OCI-LY1 (cell line): ENCODE measurements around the gene PTGFRN.

ENCODE experiments used
- H2AFZ ChIP-seq: fragments of 200-600 bp; sonication (generic), shearing (Covaris generic); 2 replicates; pipeline ENCODE4 v1.6.0; 2014; ENCODE audit warnings: antibody characterized with exemption, mild to moderate bottlenecking, low read length
- H3F3A ChIP-seq: fragments of 200-600 bp; sonication (generic), shearing (Covaris generic); 2 replicates; pipeline ENCODE4 v1.6.0; 2014; ENCODE audit warnings: mild to moderate bottlenecking, antibody characterized with exemption, low read length, moderate library complexity; ENCODE audit not compliant: insufficient read depth
- H3K27ac ChIP-seq: fragments of 200-600 bp; sonication (generic); 2 replicates; pipeline ENCODE4 v1.5.1; 2014; ENCODE audit warnings: low read length, mixed run types, mild to moderate bottlenecking, low read depth; ENCODE audit not compliant: poor library complexity, severe bottlenecking
- H3K27me3 ChIP-seq: fragments of 200-600 bp; sonication (generic); 2 replicates; pipeline ENCODE4 v1.6.0; 2014; ENCODE audit warnings: antibody characterized with exemption, mild to moderate bottlenecking, low read length, moderate library complexity; ENCODE audit not compliant: insufficient read depth
- H3K36me3 ChIP-seq: fragments of 200-600 bp; sonication (generic); 2 replicates; pipeline ENCODE4 v1.6.1; 2014; ENCODE audit warnings: mild to moderate bottlenecking, antibody characterized with exemption, low read length, moderate library complexity, mixed read lengths; ENCODE audit not compliant: insufficient read depth
- H3K4me1 ChIP-seq: fragments of 200-600 bp; sonication (generic); 2 replicates; pipeline ENCODE4 v1.5.1; 2014; ENCODE audit warnings: mild to moderate bottlenecking, low read length, moderate library complexity; ENCODE audit not compliant: insufficient read depth, severe bottlenecking
- H3K4me2 ChIP-seq: fragments of 200-600 bp; sonication (generic), shearing (Covaris generic); 2 replicates; pipeline ENCODE4 v1.6.1; 2014; ENCODE audit warnings: low read length
- H3K4me3 ChIP-seq: fragments of 200-600 bp; sonication (generic); 2 replicates; pipeline ENCODE4 v1.5.1; 2014; ENCODE audit warnings: low read length, low read depth, mild to moderate bottlenecking, mixed read lengths; ENCODE audit not compliant: poor library complexity, severe bottlenecking
- H3K79me2 ChIP-seq: fragments of 200-600 bp; shearing (Covaris generic); 2 replicates; pipeline ENCODE4 v1.6.1; 2016; ENCODE audit warnings: mixed run types, low read length, mixed read lengths; ENCODE audit not compliant: insufficient read depth
- H3K9ac ChIP-seq: fragments of 200-600 bp; sonication (generic), shearing (Covaris generic); 2 replicates; pipeline ENCODE4 v1.6.1; 2014; ENCODE audit warnings: mild to moderate bottlenecking, low read length, mixed read lengths
- H3K9me2 ChIP-seq: fragments of 200-600 bp; sonication (generic), shearing (Covaris generic); 2 replicates; pipeline ENCODE4 v1.6.1; 2014; ENCODE audit warnings: low read depth, mild to moderate bottlenecking, low read length, mixed read lengths
- H3K9me3 ChIP-seq: fragments of 200-600 bp; shearing (Covaris generic); 2 replicates; pipeline ENCODE4 v1.6.1; 2014; ENCODE audit warnings: low read length, mixed read lengths
- H4K20me1 ChIP-seq: fragments of 200-600 bp; sonication (generic), shearing (Covaris generic); 2 replicates; pipeline ENCODE4 v1.6.0; 2016; ENCODE audit warnings: mild to moderate bottlenecking, low read length; ENCODE audit not compliant: insufficient read depth
- EZH2 ChIP-seq: fragments of 200-600 bp; sonication (generic), shearing (Covaris generic); IDR thresholded peaks from 2 replicates; pipeline ENCODE4 v1.8.0; 2017; ENCODE audit warnings: borderline replicate concordance, mixed run types, mild to moderate bottlenecking, antibody characterized with exemption, low read length, moderate library complexity, mixed read lengths
- TF ChIP-seq, protein P1 (sequence below): fragments of 200-600 bp; sonication (generic), shearing (Covaris generic); IDR thresholded peaks from 2 replicates; pipeline ENCODE4 v1.5.1; 2017; ENCODE audit warnings: mild to moderate bottlenecking, antibody characterized with exemption, low read length, moderate library complexity, mixed read lengths

Gene PTGFRN

GRCh38 chr1:116994411-116994810, 84.7 kb downstream of the PTGFRN start:
- TF ChIP-seq, protein P1, sequence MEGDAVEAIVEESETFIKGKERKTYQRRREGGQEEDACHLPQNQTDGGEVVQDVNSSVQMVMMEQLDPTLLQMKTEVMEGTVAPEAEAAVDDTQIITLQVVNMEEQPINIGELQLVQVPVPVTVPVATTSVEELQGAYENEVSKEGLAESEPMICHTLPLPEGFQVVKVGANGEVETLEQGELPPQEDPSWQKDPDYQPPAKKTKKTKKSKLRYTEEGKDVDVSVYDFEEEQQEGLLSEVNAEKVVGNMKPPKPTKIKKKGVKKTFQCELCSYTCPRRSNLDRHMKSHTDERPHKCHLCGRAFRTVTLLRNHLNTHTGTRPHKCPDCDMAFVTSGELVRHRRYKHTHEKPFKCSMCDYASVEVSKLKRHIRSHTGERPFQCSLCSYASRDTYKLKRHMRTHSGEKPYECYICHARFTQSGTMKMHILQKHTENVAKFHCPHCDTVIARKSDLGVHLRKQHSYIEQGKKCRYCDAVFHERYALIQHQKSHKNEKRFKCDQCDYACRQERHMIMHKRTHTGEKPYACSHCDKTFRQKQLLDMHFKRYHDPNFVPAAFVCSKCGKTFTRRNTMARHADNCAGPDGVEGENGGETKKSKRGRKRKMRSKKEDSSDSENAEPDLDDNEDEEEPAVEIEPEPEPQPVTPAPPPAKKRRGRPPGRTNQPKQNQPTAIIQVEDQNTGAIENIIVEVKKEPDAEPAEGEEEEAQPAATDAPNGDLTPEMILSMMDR = no peak
- TF ChIP-seq EZH2 = no peak
- H3K4me3 ChIP-seq = no peak overlapping the region
- no peak overlapping the region for H3K27ac ChIP-seq
- no peaks in the 10 kb centered on the region for H4K20me1 ChIP-seq
- H3K4me1 ChIP-seq = no peaks in the 10 kb centered on the region
- no peaks in the 10 kb centered on the region for H3F3A ChIP-seq
- H3K79me2 ChIP-seq = no peaks in the 10 kb centered on the region
- no peaks in the 10 kb centered on the region for H3K9me2 ChIP-seq
- no peak overlapping the region for H3K9ac ChIP-seq
- no peaks in the 10 kb centered on the region for H3K36me3 ChIP-seq
- no peak overlapping the region for H2AFZ ChIP-seq
- no peaks in the 10 kb centered on the region for H3K9me3 ChIP-seq
- H3K4me2 ChIP-seq = no peak overlapping the region
- no peaks in the 10 kb centered on the region for H3K27me3 ChIP-seq

GRCh38 chr1:116997066-116997465, 87.3 kb downstream of the PTGFRN start:
- no peak overlapping the region for H2AFZ ChIP-seq
- no peaks in the 10 kb centered on the region for H3K79me2 ChIP-seq
- H3K4me2 ChIP-seq = no peak overlapping the region
- H3K4me1 ChIP-seq = no peaks in the 10 kb centered on the region
- TF ChIP-seq EZH2 = no peak
- TF ChIP-seq, protein P1 = no peak
- no peaks in the 10 kb centered on the region for H3F3A ChIP-seq
- no peaks in the 10 kb centered on the region for H3K27me3 ChIP-seq
- H3K27ac ChIP-seq = no peak overlapping the region
- no peaks in the 10 kb centered on the region for H3K9me2 ChIP-seq
- H3K4me3 ChIP-seq = no peak overlapping the region
- no peak overlapping the region for H3K9ac ChIP-seq
- H3K36me3 ChIP-seq = no peaks in the 10 kb centered on the region
- no peaks in the 10 kb centered on the region for H3K9me3 ChIP-seq
- no peaks in the 10 kb centered on the region for H4K20me1 ChIP-seq

DNA sequence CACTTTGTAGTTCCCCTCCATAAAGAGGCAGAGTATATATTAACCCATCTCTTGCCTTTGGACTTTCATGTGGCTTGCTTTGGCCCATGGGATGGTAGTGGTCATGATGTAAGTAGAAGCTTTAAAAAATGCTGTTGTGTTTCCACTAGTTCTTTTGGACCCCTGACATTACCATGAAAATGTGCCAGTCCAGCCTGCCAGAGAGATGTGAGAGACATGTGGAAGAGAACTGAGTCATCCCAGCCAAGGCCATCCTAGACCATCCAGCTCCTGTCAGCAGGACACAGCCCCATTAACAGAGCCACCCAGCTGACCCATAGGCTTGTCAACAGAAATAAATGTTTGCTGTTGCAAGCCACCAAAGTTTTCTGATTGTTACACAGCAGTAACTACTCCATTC, 87.9 kb downstream of the PTGFRN start:
- H3K4me1 ChIP-seq = no peaks in the 10 kb centered on the region
- no peaks in the 10 kb centered on the region for H3F3A ChIP-seq
- H3K4me2 ChIP-seq = no peak overlapping the region
- no peak overlapping the region for H2AFZ ChIP-seq
- no peak overlapping the region for H3K9ac ChIP-seq
- H3K36me3 ChIP-seq = no peaks in the 10 kb centered on the region
- H4K20me1 ChIP-seq = no peaks in the 10 kb centered on the region
- no peak overlapping the region for H3K4me3 ChIP-seq
- no peaks in the 10 kb centered on the region for H3K79me2 ChIP-seq
- TF ChIP-seq, protein P1 = no peak
- TF ChIP-seq EZH2 = no peak
- no peaks in the 10 kb centered on the region for H3K9me3 ChIP-seq
- no peaks in the 10 kb centered on the region for H3K27me3 ChIP-seq
- H3K9me2 ChIP-seq = no peaks in the 10 kb centered on the region
- no peak overlapping the region for H3K27ac ChIP-seq
